ENCODE measurements around the gene AFF3. TPM values are rescaled to one million over a fixed set of nuclear protein-coding genes. Genes with fewer than 3 reads are reported as not detected.

AFF3 gene
- total RNA-seq, 1 experiment from 2014 or later: 0.05 TPM

DNA sequence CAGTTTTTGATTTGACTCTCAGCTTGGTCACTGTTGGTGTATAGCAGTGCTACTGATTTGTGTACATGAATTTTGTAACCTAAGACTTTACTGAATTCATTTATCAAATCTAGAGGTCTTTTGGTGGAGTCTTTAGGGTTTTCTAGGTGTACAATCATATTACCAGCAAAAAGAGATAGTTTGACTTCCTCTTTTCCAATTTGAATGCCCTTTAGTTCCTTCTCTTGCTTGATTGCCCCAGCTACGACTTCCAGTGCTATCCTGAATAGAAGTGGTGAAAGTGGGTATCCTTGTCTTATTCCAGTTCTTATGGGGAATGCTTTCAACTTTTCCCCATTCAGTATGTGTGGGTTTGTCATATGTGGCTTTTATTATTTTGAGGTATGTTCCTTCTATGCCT, 339.7 kb downstream of the AFF3 start:
- 0 out of 2 replicates have a peak, but pooled peaks cover 4% of the 10 kb centered on the region for H3K9me3 ChIP-seq
- CTCF ChIA-PET: interaction anchor here (0.6 kb wide), 1 partner anchor 312 kb away, joined by 3 read pairs; no protein-coding TSS in a partner anchor
- no peaks in the 10 kb centered on the region for H3K36me3 Mint-ChIP-seq (ENCODE audit: insufficient read depth, unreplicated experiment)
- intact Hi-C loops (cut with micrococcal nuclease; ENCODE audit: unreplicated experiment): no loop called here
- no peaks in the 10 kb centered on the region for H3K27me3 ChIP-seq (replicated peaks; ENCODE audit: control insufficient read depth, insufficient read depth, low read length)
- H3K4me1 ChIP-seq: no peaks in the 10 kb centered on the region
- DNase-seq: no peak
- H3K4me3 ChIP-seq (ENCODE audit: low read depth, low read length): no peak overlapping the region
- H3K27me3 Mint-ChIP-seq (ENCODE audit: insufficient read depth, unreplicated experiment): peaks cover 8% of the 10 kb centered on the region
- no TSS peak for BruUV-seq (replicated peaks)
- no peak overlapping the region for H3K4me3 Mint-ChIP-seq (ENCODE audit: unreplicated experiment)
- no peak overlapping the region for H3K27ac Mint-ChIP-seq (ENCODE audit: unreplicated experiment)
- no peaks in the 10 kb centered on the region for H3K4me1 Mint-ChIP-seq (ENCODE audit: low read depth, unreplicated experiment)
- TF ChIP-seq, protein P1, sequence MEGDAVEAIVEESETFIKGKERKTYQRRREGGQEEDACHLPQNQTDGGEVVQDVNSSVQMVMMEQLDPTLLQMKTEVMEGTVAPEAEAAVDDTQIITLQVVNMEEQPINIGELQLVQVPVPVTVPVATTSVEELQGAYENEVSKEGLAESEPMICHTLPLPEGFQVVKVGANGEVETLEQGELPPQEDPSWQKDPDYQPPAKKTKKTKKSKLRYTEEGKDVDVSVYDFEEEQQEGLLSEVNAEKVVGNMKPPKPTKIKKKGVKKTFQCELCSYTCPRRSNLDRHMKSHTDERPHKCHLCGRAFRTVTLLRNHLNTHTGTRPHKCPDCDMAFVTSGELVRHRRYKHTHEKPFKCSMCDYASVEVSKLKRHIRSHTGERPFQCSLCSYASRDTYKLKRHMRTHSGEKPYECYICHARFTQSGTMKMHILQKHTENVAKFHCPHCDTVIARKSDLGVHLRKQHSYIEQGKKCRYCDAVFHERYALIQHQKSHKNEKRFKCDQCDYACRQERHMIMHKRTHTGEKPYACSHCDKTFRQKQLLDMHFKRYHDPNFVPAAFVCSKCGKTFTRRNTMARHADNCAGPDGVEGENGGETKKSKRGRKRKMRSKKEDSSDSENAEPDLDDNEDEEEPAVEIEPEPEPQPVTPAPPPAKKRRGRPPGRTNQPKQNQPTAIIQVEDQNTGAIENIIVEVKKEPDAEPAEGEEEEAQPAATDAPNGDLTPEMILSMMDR (IDR thresholded peaks at IDR 0.05; ENCODE audit: insufficient read depth in 1 of 2, low read depth in 1 of 2, low read length in 1 of 2, severe bottlenecking in 1 of 2, unreplicated experiment in 1 of 2): no peak
- no peaks in the 10 kb centered on the region for H3K36me3 ChIP-seq (ENCODE audit: control insufficient read depth, insufficient read depth, low read length)
- peaks cover 14% of the 10 kb centered on the region for H3K9me3 Mint-ChIP-seq (ENCODE audit: unreplicated experiment)
- POLR2A ChIA-PET: no interaction called here

DNA sequence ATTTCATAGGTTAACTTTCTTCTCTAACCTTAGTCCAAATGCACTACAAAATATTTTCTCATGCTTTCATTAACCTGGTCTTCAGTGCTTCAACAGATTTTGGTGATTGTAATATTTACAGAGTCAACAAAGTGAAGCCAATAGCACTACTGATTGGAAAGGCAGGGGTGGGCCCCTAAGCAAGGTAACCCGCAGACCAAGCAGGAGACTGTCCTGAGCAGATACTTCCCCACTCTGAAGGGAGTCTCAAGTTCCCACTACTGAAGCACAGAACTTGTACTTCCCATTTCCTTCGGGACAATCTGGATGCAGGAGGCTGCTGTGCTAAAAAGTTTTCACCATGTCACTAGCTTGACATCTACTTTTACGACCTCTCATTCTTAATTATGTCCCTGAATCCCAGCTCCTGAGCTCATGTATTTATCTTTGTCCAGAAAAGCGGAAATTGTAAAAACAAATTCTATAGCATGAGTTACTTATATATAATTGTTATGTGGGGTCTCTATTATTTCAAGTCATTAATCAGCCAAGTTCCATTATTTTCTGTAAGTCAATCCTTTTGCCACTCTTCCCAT, 341.0 kb downstream of the AFF3 start:
- intact Hi-C loops (cut with micrococcal nuclease; ENCODE audit: unreplicated experiment): no loop called here
- Mint-ChIP-seq H3K27ac (ENCODE audit: unreplicated experiment) (no peak overlapping the region), H3K4me1 (ENCODE audit: low read depth, unreplicated experiment) (no peaks in the 10 kb centered on the region), H3K4me3 (ENCODE audit: unreplicated experiment) (no peak overlapping the region), H3K27me3 (ENCODE audit: insufficient read depth, unreplicated experiment) (peaks cover 8% of the 10 kb centered on the region), H3K9me3 (ENCODE audit: unreplicated experiment) (peaks cover 27% of the 10 kb centered on the region), H3K36me3 (ENCODE audit: insufficient read depth, unreplicated experiment) (no peaks in the 10 kb centered on the region)
- Histone ChIP-seq H3K4me1 (no peaks in the 10 kb centered on the region), H3K9me3 (0 out of 2 replicates have a peak, but pooled peaks cover 4% of the 10 kb centered on the region), H3K36me3 (ENCODE audit: control insufficient read depth, insufficient read depth, low read length) (no peaks in the 10 kb centered on the region), H3K27me3 (replicated peaks; ENCODE audit: control insufficient read depth, insufficient read depth, low read length) (no peaks in the 10 kb centered on the region), H3K4me3 (ENCODE audit: low read depth, low read length) (no peak overlapping the region)
- TF ChIP-seq, protein P1 (IDR thresholded peaks at IDR 0.05; ENCODE audit: insufficient read depth in 1 of 2, low read depth in 1 of 2, low read length in 1 of 2, severe bottlenecking in 1 of 2, unreplicated experiment in 1 of 2): no peak
- POLR2A ChIA-PET: no interaction called here
- no peak for DNase-seq
- CTCF ChIA-PET: no interaction called here
- no TSS peak for BruUV-seq (replicated peaks)

DNA sequence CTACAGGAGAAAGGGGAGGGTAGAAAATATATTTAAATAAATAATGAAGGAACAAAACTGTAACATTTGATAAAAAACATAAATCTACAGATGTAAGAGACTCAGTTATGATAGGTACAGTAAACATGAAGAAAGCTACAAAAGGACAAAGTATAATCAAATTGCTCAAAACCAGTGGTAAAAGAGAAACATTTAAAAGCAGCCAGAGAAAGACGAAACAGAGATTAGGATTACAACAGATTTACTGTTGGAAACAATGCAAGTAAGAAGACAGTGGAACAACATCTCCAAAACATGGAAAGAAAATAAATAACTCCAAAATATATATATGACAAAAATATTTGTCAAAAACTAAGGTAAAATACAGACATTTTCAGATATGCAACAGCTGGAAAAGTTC, 344.9 kb downstream of the AFF3 start:
- DNase-seq: no peak
- peaks cover 19% of the 10 kb centered on the region for H3K9me3 Mint-ChIP-seq (ENCODE audit: unreplicated experiment)
- H3K36me3 Mint-ChIP-seq (ENCODE audit: insufficient read depth, unreplicated experiment): no peaks in the 10 kb centered on the region
- no TSS peak for BruUV-seq (replicated peaks)
- TF ChIP-seq, protein P1 (IDR thresholded peaks at IDR 0.05; ENCODE audit: insufficient read depth in 1 of 2, low read depth in 1 of 2, low read length in 1 of 2, severe bottlenecking in 1 of 2, unreplicated experiment in 1 of 2): no peak
- peaks cover 3% of the 10 kb centered on the region for H3K27me3 Mint-ChIP-seq (ENCODE audit: insufficient read depth, unreplicated experiment)
- Histone ChIP-seq H3K36me3 (ENCODE audit: control insufficient read depth, insufficient read depth, low read length) (no peaks in the 10 kb centered on the region), H3K4me1 (no peaks in the 10 kb centered on the region), H3K27me3 (replicated peaks; ENCODE audit: control insufficient read depth, insufficient read depth, low read length) (no peaks in the 10 kb centered on the region), H3K9me3 (0 out of 2 replicates have a peak, but pooled peaks cover 8% of the 10 kb centered on the region), H3K4me3 (ENCODE audit: low read depth, low read length) (no peak overlapping the region)
- intact Hi-C loops (cut with micrococcal nuclease; ENCODE audit: unreplicated experiment): no loop called here
- H3K4me1 Mint-ChIP-seq (ENCODE audit: low read depth, unreplicated experiment): no peaks in the 10 kb centered on the region
- ChIA-PET CTCF (no interaction called here), POLR2A (no interaction called here)
- H3K27ac Mint-ChIP-seq (ENCODE audit: unreplicated experiment): no peak overlapping the region
- H3K4me3 Mint-ChIP-seq (ENCODE audit: unreplicated experiment): no peak overlapping the region
